Neural progenitor cell (in vitro differentiated cells): Measurements from ENCODE around the gene NUP133.
"Not testable (repeated sequence)": the region's sequence is repeated elsewhere in the genome, so short reads cannot be mapped to it uniquely, and the experiment has no call there.

Source experiments
- EZH2 ChIP-seq: fragments of 200-600 bp; sonication (generic); IDR thresholded peaks from 2 replicates; pipeline ENCODE4 v1.6.1; 2017; ENCODE audit warnings: antibody characterized with exemption, mild to moderate bottlenecking, moderate library complexity
- EZH2phosphoT487 ChIP-seq: fragments of 200-600 bp; sonication (generic); IDR thresholded peaks from 2 replicates; pipeline ENCODE4 v1.6.1; 2017; ENCODE audit warnings: antibody characterized with exemption
- TF ChIP-seq, protein P1 (sequence below): fragments of 200-600 bp; sonication (generic); IDR thresholded peaks from 2 replicates; pipeline ENCODE4 v1.5.1; 2017; ENCODE audit warnings: antibody characterized with exemption, mild to moderate bottlenecking

DNA sequence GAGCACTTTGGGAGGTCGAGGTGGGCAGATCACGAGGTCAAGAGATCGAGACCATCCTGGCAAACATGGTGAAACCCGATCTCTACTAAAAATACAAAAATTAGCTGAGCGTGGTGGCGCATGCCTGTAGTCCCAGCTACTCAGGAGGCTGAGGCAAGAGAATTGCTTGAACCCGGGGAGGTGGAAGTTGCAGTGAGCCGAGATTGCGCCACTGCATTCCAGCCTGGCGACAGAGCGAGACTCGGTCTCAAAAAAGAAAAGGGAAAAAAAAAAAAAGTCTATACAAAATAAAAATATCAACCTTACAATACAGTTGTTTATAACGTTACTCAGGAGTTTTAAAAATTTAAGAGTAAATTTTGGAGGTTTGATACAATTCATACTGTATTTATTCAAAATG is 32.3 kb downstream of the NUP133 start:
- TF ChIP-seq EZH2phosphoT487, EZH2: not testable (repeated sequence)
- TF ChIP-seq, protein P1, sequence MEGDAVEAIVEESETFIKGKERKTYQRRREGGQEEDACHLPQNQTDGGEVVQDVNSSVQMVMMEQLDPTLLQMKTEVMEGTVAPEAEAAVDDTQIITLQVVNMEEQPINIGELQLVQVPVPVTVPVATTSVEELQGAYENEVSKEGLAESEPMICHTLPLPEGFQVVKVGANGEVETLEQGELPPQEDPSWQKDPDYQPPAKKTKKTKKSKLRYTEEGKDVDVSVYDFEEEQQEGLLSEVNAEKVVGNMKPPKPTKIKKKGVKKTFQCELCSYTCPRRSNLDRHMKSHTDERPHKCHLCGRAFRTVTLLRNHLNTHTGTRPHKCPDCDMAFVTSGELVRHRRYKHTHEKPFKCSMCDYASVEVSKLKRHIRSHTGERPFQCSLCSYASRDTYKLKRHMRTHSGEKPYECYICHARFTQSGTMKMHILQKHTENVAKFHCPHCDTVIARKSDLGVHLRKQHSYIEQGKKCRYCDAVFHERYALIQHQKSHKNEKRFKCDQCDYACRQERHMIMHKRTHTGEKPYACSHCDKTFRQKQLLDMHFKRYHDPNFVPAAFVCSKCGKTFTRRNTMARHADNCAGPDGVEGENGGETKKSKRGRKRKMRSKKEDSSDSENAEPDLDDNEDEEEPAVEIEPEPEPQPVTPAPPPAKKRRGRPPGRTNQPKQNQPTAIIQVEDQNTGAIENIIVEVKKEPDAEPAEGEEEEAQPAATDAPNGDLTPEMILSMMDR, result not testable (repeated sequence)
